GM19043 (cell line): Measurements from ENCODE around the gene RPL22L1.
"Not testable (repeated sequence)": the region's sequence is repeated elsewhere in the genome, so short reads cannot be mapped to it uniquely, and the experiment has no call there.

Source experiments
- ATAC-seq: cut with Tn5 transposase; IDR thresholded peaks from one replicate; pipeline ENCODE4 v1.9.1; 2021; ENCODE audit warnings: low read depth; ENCODE audit not compliant: unreplicated experiment

Gene RPL22L1

DNA sequence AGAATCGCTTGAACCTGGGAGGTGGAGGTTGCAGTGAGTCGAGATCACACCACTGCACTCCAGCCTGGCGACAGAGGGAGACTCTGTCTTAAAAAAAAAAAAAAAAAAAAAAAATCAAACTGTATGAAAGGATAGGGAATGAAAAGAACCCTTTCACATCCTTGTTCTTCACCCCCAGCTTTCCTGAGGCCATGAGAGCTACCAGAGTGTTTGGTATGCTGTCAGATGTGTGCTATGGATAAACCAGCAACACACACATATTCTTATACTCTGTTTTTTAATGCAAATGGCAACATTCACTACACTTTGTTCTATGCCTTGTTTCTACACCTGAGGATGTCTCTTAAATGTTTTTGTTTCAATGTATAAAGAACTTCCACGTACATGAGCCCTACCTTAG is 33.5 kb downstream of the RPL22L1 start:
- no peak for ATAC-seq

DNA sequence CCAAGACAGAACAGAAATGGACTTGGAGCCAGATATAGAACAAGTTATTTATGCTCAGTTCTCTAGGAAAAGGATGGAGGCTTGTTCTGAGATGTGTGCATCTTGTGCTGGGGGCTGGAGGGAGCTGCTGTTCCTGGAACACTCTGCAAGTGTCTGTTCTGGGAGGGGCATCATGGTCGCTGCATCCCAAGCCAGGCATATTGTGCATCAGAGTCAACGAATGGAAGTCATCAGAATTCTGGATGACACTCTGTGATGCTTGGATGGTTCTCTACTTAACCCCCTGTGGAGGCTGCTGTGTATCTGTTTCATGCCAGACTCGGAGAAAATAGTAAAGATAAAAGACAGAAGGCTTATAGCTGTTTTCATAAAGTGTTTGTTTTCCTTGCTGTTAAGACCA is 34.7 kb downstream of the RPL22L1 start:
- ATAC-seq = no peak

DNA sequence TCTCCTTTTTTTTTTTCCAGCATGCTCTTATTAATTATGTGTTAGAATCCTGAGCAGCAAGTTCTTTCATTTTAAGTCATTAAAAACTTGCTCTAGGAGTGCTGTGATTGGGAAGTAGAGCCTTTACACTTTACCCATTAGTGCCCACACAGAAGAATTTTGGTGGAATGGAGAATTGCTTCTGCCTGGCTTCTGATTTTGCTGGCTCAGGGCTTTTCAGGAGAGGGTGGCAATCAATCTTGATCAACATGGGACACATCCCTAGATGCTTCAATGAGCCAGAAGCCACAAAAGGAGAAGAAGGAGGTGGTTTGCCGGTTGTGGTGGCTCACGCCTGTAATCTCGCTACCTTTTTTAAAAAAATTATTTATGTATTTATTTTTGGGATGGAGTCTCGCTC is 39.4 kb downstream of the RPL22L1 start:
- ATAC-seq = no peak

DNA sequence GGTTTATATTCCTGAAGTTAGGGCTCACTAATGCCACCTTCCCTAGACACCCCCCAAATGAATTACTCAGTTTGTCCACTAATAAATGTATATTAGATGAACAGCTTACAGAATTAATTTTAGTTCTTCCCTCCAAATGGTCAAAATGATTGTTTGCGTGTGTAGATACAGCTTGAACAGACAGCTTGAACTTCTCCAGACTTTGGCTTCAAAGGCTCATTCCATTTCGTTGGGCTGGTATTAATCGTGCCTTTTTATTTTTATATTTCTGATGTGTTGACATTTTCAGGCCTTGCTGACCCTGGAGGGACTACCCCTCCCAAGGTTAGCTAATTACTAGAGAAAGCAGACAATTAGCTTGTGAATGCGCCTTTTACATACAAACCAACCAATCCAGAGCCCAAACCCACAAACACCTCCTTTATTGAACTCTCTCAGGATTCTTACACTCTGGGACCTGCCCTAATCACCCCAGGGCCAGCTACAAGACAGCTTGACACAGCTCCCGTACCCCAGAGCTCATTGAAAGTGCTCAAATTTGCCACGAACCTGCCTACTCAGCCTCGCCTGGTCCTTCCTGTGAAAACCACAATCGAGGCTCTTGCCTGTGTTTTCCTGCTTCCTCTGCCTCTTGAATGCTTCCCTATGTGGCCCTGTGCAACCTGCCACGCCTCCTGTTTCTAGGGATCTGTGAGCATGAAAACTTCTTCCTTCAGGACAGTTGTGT is 40.3 kb downstream of the RPL22L1 start:
- ATAC-seq = no peak

DNA sequence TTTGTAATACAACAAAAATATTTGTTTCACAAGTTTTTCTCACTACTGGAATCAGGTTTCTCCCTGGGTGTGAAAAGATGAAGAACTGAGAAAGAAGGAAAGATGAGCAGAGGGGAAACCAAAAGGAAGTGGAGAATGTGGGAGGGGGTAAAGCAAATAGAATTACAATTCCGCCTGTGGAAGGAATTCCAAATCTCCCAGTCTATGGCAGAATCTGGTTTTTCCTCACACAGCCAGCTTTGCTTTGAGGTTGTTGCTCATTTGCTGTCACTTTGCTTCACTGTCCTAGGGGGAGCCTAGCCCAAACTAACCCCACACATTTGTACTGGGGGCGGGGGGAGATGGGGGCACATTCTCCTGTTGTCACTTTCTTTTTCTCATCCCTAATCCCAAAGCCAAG is 43.9 kb downstream of the RPL22L1 start:
- no peak for ATAC-seq

DNA sequence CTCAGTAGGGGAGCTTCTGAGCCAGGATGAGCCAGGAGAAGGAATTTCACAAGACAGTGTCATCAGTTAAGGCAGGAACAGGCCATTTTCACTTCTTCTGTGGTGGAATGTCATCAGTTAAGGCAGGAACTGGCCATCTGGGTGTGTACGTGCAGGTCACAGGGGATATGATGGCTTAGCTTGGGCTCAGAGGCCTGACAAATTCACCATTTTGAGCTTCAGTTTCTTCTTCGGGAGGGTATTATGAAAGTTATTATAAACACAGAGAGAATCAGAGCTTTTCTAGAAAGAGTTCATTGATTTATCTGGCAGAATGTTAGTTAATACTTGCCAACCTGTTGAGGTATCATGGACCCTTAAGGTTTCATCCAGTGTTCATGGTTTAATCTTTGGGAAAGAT is 46.4 kb downstream of the RPL22L1 start:
- not testable (repeated sequence) for ATAC-seq

DNA sequence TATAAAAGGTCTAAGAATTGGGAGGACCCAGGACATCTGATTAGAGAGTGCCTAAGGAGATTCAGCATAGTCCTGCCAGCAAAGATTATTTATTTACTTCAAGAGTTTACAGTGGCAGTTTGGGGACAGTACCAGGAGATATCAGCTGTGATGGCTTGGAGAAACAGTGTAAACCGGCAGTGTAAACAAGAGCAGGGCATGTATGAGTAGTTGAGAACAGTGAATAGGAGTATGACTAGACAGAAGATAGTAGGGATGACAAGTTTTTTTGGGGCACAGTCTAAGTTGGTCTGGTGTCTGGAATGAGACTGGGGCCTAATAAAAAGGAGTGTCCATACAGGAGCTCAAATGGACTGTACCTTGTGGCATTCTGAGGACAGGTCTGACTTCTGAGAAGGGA is 51.7 kb downstream of the RPL22L1 start:
- ATAC-seq = not testable (repeated sequence)

DNA sequence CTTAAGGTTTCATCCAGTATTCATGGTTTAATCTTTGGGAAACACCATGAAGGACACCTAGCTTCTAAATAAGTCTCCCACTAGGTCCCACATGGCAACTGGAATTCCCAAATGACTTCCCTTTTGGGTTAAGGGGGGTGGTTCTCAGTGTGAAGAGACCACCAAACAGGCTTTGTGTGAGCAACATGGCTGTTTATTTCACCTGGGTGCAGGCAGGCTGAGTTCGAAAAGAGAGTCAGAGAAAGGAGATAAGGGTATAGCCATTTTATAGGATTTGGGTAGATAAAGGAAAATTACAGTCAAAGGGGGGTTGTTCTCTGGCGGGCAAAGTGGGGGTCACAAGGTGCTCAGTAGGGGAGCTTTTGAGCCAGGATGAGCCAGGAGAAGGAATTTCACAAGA is 52.5 kb downstream of the RPL22L1 start:
- not testable (repeated sequence) for ATAC-seq

DNA sequence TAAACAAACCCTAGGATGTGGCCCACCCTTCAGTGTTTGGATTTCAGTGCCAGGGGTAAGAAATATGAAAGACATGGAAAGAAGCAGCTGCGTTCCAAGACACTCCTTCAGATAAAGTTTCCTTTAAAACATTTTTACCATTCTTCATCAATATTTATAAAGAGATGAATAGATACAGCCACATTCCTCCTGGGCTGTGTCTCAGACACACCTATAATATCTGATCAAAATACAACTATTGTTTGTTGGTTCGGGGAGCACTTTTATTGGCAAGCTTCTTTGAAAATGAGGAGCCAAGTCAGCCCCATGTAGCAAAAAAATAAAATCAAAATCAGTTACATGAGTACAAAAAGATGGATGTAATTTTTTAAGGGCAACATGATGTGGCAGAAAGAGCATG is 53.2 kb downstream of the RPL22L1 start:
- ATAC-seq = no peak

DNA sequence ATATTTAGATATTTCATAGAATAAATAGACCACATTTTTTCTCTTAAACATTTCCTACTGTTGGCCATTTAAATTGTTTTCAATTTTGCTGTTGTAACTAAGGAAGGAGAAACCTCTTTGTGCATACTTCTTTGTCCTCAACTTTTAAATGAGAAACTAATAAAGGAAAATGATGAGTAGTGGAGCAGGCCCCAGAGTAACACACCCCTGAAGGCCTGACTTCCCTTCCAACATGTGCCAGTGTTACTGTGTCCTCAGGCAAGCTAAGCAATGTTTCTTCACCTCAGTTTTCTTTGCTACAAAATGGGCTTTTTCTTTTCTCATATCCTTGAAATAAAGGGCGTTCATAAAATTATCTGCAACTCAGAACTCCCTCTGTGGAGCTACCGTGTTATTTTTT is 53.7 kb downstream of the RPL22L1 start:
- no peak for ATAC-seq

DNA sequence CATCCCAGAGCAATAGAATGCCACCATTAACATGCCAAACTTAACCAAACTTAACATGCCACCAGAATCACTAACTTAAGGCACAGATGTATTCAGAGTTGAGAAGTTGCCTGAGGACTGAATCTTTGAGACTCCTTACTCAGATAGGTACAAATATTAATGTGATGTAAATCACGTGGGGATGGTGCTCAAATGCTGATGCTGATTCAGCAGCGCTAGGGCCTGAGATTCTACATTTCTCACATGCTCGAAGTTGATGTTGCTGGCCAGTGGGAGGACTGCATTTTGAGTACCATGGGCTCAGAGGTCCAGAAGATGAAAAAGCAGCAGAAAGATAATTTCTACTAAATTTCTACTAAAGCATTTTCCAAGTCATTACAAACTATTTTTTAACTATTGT is 54.1 kb downstream of the RPL22L1 start:
- ATAC-seq = no peak

DNA sequence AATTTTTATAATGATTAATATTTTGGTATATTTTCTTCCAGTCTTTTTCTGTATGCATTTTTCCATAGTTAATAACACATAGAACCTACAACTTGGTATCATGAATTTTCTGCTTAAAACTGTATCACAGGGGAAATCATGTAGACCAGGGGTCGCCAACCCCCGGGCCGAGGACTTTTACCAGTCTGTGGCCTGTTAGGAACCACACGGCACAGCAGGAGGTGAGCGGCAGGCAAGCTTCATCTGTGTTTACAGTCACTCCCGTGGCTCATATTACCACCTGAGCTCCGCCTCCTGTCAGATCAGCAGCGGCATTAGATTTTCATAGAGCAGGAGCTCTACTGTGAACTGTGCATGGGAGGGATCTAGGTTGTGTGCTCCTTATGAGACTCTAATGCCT is 54.7 kb downstream of the RPL22L1 start:
- no peak for ATAC-seq
